Right renal cortex interstitium (tissue), 3 donors: ENCODE results near the gene ANKRD40CL. TPM values are rescaled to one million over a fixed set of nuclear protein-coding genes. Genes with fewer than 3 reads are reported as not detected.

Experiments used
- DNase-seq, 3 donors: peaks; one replicate each; pipeline ENCODE4 v3.0.0-alpha.2; 2013; ENCODE audit warnings: low read depth in 3 of 3, low spot score in 2 of 3
- polyA plus RNA-seq, 3 donors: library from polyadenylated mRNA; unstranded; fragments of 120-200 nt; gene quantifications; one replicate each; pipeline ENCODE4 v1.2.1, GENCODE V29; 2013; ENCODE audit not compliant: insufficient read length in 3 of 3

The ANKRD40CL gene
- polyA plus RNA-seq, 3 donors: 0.21 to 0.25 TPM; not detected in 1

DNA sequence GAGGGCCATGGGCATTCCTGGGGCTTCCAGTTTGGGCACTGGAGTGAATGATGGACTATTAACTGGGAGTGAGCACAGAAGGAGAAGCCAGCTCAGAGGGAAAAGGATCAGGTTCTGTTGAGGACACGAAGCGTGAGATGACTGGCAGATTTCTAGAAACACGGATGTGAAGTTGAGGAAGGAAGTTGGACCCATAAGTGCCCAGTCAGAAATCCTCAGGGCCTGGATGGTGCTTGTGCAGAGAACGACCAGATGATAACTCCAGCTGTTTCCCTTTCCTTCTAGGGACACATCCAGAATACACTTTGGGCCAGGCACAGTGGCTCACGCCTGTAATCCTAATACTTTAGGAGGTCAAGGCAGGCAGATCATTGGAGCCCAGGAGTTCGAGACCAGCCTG, 23.3 kb upstream of the ANKRD40CL start:
- no peak for DNase-seq

- no peak for DNase-seq
These were observed 19.8 kb upstream of the ANKRD40CL start for GRCh38 chr17:50787106-50787505.

GRCh38 chr17:50785946-50786570, 18.7 kb upstream of the ANKRD40CL start:
- DNase-seq: no peak

- no peak for DNase-seq
These were observed 17.8 kb upstream of the ANKRD40CL start for GRCh38 chr17:50785126-50785525.

DNA sequence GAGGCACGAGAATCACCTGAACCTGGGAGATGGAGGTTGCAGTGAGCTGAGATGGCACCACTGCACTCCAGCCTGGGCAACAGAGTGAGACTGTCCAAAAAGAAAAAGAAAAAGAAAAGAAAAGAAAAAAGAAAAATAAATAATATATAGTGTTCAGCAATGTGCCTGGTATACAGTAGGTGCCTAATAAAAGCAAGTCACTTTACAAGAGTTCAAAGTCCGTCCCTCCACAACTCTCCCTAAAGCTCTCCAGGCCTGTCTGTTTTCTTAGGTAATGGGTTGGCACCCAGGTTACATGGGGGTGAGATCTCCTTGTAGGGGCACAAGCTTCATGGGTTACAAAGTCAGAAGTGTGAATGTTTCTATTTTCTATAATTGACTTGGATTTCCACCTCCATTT, 16.6 kb upstream of the ANKRD40CL start:
- DNase-seq: no peak

GRCh38 chr17:50783193-50783660, 15.9 kb upstream of the ANKRD40CL start:
- peak; percentile 63 to 70 (median 66) for DNase-seq

DNA sequence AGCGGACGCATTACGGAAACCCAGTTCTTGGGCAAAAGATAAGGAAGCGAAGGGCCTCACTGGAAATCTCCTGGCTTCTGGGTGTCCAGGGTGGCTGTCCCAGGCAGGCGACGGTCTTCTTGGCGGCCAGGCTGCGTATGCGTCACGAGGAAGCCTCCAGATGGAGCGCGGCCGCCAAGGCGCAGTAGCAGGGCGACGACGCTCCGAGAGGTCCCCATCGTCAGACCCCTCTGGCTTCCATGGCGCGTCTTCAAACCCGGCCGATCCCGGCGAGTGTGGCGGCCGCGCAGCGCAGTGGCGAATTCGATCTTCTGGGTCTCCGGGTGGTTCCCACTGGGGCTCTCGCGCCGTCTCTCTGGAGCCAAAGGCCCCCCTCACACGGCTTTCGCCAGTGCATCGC, 13.8 kb upstream of the ANKRD40CL start:
- no peak for DNase-seq

GRCh38 chr17:50779747-50780353, 12.5 kb upstream of the ANKRD40CL start:
- no peak for DNase-seq

GRCh38 chr17:50778988-50779387, 11.7 kb upstream of the ANKRD40CL start:
- DNase-seq: no peak

DNA sequence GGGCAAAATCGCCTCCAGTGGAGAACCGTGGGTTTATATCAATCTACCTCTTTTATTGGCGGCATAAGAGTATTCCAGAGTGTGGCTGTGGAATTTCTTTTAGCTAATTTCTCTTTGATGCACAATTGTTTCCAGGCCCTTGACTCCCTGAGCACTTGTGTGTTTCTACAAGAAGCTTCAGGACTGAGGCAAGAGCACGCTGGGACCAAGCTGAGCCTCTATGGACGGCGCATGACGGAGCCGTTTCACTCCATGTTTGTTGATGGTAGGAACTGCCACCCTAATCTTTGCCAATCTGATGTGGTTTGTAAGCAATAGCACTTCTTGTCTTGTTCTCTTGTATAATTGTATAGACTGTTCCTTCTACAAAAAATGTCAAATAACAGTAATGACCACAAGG, 11.2 kb upstream of the ANKRD40CL start:
- no peak for DNase-seq

DNA sequence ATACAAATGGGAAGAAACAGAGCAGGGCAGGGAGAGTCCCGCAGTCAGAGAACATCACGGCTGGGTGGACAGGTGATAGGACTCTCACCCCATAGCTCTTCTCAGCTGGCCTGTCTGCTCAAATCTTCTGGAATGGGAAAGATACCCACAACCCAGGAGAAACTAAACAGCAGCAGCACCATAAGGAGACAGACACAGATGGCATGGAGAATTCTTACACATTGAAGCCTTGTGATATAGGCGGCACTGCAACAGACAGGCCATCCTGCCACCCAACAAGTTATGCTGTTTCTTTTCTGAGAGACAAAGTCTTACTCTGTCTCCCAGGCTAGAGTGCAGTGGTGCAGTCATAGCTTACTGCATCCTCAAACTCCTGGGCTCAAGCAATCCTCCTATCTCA, 8.6 kb upstream of the ANKRD40CL start:
- no peak for DNase-seq

- no peak for DNase-seq
These were observed 7.0 kb upstream of the ANKRD40CL start for GRCh38 chr17:50774225-50774803.

DNA sequence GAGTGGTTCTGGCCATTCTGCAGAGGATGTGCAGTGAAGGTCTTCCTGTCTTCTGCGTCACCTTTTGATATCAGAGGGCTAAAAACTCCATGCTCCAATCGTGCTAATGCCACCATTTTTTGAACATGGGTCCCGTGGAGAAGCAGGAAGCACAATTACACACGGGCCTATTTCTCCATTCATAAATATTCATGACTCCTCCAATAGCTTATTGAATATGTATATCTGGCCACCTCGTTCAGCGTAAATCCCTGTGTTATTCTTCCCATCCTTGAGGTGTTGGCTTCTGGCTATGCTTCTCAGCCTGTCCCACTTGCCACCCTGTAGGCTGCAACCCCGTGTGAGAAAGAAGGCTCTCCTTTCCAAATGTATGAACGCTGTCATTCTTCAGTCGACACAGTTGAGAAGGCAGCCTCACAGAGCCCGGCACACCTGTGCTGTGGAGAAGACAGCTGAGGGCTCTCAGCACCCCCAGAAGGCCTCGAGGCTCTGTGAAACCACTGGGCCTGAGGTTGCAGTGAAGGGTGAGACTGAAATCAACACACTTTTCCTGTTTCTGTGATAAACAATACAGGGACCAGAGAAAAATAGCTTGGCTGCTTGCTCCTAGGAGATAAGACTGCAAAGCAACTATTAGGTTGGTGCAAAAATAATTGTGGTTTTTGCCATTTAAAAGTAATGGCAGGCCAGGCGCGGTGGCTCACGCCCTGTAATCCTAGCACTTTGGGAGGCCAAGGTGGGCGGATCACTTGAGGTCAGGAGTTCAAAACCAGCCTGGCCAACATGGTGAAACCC, 4.9 kb upstream of the ANKRD40CL start:
- no peak for DNase-seq

GRCh38 chr17:50770346-50770745, 3.0 kb upstream of the ANKRD40CL start:
- DNase-seq: no peak

GRCh38 chr17:50769884-50770283, 2.6 kb upstream of the ANKRD40CL start:
- DNase-seq: no peak

DNA sequence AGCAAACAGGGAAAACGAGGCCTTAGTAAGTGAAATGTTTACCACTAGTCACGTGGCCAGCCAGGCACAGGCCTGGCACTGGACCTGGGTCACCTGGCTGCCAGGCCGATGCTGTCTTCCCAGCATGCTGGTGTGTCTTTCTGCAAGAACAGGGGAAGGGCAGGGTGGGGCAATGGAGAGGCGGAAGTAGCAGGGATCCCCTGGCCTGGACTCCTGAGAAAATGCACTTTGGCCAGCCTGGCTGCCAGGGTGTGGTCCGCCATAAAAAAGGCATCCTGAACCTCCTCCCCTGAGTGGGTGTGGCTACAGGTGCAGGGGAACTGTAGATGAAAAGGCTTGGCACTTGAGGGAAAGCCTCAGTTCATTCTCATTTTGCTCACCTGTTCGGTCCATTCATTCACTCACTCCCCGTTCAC, 1.0 kb upstream of the ANKRD40CL start:
- no peak for DNase-seq

- DNase-seq: no peak
These were observed 288 bp downstream of the ANKRD40CL start for GRCh38 chr17:50767030-50767429.

DNA sequence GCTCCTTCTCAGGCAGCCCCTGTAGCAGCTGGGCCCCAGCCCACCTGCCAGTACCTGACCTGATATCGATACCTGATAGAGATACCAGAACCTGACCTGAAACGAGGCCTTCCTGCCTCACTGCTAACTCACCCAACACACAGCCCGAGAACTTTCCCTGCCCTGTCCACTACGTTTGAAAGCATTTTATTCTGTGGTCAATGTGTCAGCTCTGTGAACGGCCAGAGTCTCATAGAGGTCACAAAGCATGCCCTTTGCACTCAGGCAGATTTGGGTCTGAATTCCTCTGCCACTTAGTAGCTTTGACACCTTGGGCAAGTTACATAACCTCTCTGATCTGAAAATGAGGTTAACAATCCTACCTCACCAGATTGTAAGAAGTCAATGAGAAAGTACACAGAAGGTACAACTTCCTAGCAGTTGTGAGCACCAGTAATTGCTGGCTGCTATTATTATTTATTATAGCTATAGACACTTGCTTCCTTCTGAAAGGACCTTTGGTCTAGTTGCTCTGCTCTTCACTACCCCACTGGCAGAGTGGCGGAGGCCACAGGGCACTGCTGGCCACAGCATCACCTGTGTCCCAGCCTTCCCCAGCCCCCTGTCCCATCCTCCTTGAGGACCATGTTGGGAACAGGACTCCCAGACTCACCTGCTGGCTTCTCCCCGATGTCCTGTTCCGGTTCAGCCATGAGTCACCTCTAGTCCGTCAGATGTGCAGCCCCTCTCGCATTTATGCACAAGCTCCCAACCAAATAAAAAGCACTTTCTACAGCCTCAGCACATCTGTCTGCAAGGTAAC, 895 bp downstream of the ANKRD40CL start:
- DNase-seq: no peak

DNA sequence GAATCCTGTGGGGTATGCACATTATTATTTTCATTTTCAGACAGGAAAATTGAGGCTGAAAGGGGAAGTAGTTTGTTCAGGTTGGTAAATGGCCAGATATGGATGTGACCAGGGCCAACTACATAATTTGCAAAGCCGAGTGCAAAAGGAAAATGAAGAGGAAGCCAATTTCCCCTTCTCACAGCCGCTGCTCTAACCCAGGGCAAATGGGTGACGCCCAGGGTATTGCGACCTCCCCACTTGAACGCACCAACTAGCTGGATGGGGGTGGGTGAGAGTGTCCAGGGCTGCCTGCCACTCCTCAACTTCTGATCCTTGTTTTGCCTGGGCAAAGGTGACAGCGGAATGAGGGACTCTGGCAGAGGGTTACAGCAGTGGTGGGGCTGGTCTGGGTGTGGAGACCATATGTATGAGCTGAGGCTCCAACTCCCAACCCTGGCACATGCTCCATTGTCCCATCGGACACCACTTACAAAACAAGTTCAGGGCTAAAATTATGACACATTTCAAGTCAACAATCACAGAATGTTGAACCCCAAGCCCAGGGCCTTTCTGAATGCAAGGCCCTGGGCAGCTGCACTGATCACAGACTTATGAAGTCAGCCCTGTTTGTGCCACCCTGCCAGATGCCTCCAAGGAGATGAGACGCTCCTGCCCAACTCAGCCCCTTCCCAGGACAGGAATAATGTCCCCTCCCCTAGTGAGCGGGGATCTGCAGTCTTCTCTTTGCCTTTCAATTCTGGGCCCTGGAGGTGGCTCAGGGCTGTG, 1.7 kb downstream of the ANKRD40CL start:
- DNase-seq: no peak

GRCh38 chr17:50764734-50765149, 2.6 kb downstream of the ANKRD40CL start:
- no peak for DNase-seq
